EL (cell line): Measurements from ENCODE around the gene NOS2.
"Not testable (repeated sequence)": the region's sequence is repeated elsewhere in the genome, so short reads cannot be mapped to it uniquely, and the experiment has no call there.

Experiments used
- DNase-seq: peaks from one replicate; pipeline ENCODE4 v3.0.0-alpha.2; 2016

NOS2 gene

DNA sequence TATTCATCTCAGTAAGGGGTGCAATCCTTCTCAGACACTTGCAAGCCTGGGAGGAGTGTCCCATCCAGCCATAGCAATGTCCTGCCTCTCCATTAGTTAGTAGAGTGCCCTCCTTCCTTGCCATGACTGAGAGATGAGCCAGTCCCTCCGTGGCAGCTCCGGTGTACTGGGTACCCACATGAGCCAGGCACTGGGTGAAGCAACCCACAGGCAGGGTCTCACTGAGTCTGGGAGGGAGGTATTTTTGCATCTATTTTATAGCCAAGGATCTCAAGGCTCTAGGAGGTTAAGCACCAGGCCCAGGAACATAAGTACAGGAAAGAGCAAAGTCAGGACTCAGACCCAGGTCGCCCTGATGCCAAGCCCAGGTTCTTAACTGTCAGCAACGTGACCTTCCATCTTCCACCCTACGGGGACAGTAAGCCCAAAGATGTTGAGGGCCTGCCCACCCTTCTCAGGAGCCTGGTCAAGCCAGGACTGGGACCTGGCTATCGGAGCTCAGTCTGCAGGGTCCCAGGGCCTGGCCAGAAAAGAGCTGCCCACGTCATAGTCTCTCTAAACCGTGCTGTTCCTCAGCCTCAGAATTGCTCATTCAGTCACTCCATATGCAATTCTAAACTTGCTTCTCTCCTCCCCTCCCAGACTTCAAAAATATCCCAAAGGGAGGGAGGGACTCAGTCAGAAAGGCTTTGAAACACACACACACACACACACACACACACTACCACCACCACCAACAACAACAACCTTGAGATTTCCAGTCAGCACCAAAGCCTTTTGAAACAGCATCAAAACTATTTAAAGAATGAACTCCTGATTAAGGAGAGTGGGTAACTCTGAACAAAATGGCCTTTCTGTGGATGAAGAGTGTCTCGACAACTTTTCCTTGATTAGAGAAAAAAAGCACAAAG is 16.6 kb downstream of the NOS2 start:
- no peak for DNase-seq

DNA sequence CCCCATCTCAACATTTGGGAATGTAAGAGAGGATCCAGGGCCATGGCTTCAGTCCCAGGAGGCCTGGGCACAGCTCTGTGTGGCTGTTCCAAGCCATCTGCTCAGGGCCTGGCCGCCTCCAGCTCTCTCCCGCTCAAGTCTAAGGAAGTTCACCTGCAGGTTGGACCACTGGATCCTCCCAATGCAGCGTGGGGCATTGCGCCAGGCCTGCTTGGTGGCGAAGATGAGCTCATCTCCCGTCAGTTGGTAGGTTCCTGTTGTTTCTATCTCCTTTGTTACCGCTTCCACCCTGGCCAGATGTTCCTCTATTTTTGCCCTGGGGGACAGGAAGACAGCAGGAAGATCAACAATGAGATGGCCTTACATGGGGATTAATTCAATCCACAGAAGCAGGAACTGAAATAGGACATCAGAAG is 17.5 kb downstream of the NOS2 start:
- no peak for DNase-seq

DNA sequence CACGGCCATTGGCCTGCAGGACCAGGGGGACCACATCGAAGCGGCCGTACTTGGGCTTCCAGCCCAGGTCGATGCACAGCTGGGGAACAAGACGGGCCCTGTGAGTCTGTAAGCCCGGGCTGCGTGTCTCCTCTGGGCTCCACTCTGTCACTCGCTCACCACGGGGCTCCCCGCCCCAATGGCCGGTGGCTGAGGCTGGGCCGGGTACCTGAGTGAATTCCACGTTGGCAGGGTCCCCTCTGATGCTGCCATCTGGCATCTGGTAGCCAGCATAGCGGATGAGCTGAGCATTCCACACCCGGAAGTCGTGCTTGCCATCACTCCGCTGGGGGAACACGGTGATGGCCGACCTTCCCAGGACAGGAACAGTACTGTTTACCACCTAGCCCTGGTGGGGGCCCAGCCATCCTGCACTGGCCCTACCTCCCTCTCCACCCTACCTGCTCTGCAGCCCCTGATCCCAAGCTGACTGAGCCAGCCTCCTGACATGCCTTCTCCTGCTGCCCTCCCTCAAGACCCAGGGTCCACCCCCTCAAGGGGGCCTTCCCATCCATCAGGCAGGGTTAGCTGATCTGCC is 19.4 kb downstream of the NOS2 start:
- DNase-seq, result no peak

GRCh38 chr17:27780092-27780827 is 20.1 kb downstream of the NOS2 start:
- DNase-seq, result no peak

- DNase-seq, result peak; percentile 21
Observed at GRCh38 chr17:27778183-27778582, 22.1 kb downstream of the NOS2 start.

DNA sequence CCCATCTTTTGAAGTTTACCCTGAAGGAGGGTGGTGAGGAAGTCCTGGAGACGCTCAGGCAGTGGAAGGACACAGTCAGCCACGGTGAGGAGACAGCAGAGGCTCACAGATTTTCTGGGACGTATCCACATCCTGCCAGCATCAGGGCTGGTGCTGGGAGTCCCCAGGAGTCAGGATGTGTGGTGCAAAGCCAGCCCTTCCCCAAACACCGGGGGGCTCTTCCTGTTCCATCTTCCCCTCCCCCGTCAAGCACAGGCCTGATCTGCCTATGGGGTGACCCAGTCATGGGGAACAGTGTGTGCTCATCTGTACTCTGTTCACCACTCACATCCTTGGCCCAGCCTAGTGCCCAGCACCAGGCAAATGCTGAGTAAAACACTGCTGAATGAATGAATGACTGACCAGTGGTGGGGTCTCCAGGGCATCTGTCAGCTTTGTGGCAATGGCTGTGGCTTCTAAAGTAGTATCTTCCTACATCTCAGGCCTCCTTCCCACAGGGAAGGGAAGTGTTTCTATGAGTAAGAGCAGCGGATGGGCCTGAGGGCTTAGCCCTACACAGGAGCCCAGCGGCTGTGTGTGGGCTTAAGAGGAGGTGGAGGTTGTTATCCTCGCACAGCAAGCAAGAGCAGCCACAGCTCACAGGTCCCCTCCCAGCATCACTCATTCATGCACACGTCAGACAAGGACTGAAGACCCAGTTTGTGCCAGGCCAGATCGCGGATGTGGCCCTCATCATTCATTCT is 23.3 kb downstream of the NOS2 start:
- DNase-seq, result no peak

GRCh38 chr17:27771586-27771985 is 28.7 kb downstream of the NOS2 start:
- DNase-seq, result no peak

- no peak for DNase-seq
Observed at GRCh38 chr17:27770877-27771276, 29.5 kb downstream of the NOS2 start.

DNA sequence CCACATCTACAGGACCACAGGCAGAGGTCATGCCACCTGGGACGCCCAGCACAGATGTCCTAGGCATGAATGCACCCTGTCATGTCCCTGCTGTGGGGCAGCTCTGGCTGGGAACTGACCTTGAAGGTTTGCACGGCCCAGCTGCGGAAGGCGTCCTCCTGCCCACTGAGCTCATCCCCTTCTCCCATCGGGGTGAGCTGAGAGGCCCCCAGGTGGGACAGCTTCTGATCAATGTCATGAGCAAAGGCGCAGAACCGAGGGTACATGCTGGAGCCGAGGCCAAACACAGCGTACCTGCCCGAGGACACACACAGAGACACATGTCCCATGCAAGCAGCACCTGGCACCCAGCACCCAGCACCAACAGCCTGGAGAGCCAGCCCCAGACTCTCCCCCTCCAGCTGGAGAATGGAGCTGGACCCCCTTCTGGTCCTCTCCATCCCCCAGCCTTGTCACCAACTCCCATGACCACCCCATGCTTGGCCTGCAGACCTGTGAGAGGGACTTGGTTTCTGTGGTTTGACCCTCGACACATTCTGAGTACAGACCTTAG is 31.4 kb downstream of the NOS2 start:
- DNase-seq, result no peak

DNA sequence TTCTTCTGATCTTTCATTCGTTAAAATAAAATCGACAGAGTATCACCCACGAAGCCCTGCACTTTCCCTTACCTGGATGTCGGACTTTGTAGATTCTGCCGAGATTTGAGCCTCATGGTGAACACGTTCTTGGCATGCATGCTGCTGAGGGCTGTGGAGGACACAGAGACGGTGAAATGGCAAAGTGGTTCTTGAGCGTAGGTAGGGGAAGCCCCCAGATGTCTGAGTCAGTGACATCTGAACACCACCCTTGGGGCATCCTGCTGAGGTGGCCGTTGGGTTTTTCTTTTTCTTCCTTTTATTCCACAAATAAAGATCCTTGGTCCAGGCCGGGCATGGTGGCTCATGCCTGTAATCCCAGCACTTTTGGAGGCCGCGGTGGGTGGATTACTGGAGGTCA is 33.9 kb downstream of the NOS2 start:
- no peak for DNase-seq

GRCh38 chr17:27765353-27765752 is 35.0 kb downstream of the NOS2 start:
- no peak for DNase-seq

DNA sequence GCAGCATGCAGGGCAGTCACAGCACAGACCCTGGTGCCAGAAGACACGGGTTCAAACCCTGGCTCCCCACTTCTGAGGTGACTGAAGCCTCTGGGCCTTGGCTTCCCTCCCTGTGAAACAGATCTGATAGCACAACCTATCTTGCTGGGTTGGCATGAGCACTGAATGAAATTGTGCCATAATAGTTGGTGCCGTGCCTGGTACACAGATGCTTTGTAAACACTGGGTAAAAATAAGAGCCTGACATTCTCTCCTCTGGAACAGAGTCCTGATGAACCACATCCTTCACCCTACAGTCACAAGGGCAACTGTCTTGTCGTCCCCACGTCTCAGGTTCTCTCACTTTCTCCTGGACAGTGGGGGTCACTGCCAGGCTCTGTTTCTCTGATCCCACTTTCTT is 35.7 kb downstream of the NOS2 start:
- DNase-seq, result no peak

GRCh38 chr17:27762527-27763305 is 37.6 kb downstream of the NOS2 start:
- peak; percentile 24 for DNase-seq

GRCh38 chr17:27760931-27761330 is 39.4 kb downstream of the NOS2 start:
- not testable (repeated sequence) for DNase-seq

DNA sequence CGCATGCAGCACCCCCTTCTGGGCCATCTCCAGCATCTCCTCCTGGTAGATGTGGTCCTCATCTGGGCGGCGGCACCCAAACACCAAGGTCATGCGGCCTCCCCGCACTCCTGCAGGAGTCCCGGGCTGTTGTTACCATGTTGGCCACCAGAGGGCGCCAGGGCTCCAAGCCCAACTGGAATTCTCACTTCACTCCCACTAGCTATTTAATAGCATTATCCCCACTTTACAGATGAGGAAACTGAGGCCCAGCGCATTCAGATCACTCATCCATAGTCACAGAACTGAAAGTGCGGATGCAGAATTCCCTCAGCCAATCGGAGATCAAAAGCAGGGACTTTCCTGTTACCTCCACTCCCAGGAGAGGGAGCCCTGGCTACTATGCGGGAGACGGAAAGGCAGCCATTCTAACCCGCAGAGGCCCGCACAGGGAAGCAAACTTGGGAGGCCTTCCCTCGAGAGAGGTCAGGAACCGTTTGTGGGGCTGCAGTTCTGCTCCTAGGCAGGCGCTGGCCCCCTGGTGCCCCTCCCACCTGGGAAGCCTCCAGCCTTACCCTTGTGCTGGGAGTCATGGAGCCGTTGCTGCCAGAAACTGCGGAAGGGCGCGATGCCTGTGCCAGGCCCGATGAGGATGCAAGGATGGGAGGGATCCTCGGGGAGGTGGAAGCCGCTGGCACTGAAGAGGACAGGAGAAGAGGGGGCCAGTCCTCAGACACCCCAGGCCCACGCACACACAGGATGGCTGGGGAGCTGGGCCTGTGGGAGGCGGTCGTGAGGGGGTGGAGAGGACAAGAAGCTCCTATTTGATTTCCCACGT is 40.1 kb downstream of the NOS2 start:
- peak; percentile 38 for DNase-seq

- no peak for DNase-seq
Observed at GRCh38 chr17:27759528-27759927, 40.8 kb downstream of the NOS2 start.

DNA sequence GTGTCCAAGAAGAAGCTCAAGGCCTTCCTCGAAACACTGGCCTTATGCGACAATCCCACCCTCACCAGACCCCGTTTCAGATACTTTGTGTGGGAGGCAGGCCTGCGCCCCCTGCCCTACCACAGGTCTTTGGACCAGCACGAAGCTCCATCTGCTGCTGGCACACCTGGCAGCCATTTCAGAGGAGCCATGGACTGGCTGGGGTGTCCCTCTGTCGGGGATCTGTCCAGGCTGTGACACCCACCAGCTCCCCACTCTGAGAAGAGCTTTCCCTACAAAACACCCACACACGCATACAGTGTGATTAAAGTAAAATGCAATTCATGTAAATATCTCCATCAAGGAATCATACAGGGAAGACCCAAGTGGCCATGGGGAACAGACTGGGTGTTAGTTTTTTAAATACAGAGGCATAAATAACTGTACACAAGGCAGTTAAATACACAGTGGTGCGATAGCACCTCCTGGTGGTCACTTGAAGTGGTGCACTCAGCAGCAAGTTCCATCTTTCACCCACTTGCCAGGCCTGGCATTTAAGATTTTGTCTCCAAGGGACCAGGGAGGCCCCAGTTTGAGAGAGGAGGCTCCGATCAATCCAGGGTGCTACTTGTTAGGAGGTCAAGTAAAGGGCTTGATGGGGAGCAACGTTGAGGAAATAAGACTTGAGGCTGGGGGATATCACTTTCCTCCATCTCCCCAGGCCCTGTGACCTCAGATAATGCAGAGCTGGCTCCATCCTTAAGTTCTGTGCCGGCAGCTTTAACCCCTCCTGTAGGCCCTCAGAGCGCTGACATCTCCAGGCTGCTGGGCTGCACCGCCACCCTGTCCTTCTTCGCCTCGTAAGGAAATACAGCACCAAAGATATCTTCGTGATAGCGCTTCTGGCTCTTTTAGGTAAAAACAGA is 43.6 kb downstream of the NOS2 start:
- peak; percentile 44 for DNase-seq

- no peak for DNase-seq
Observed at GRCh38 chr17:27755706-27756466, 44.4 kb downstream of the NOS2 start.

- DNase-seq, result no peak
Observed at GRCh38 chr17:27754549-27754948, 45.8 kb downstream of the NOS2 start.
